ENCODE data around the gene MROH2A. TPM values are rescaled to one million over a fixed set of nuclear protein-coding genes. Genes with fewer than 3 reads are reported as not detected.

MROH2A gene
- total RNA-seq, 3 donors from 2014 or later (not counting 1 experiment from before 2014, with no cell fraction given) = not detected

DNA sequence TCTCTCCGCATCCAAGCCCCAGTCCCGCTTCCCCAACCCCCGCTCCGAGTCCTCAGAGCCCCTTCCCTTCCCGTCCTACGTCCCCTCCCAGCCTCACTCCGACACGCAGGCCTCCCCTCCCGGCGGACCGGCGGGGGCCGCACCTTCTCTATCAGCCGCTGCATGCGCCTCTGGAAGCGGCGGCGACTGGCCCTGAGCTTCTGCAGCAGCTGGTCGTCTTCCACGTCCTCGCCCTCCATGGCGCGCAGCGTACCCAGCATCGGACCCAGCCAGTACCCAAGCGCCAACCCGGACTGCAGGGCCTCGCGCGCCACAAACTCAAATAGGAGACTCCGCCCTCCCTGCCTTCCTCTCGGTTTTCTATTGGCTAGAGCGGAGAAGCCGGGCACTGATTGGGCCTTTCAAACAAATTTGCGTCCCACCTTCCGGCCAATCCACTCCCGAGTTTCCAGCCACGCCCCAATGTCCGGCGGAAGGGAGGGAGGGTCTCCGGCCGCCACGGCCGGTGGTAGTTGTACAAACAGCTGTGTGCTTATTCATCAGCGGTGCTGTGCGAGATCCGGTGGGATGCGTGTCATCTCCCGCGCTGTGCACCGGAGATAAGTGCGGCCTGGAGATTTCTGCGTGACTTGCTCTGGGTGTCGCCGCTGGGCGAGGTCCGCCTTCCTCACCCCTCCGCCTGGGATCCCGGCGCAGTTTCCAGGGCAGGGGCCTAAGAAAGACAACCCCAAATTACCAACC, 76.3 kb downstream of the MROH2A start, which contains the start of gene HJURP:
HJURP (minus strand) TSS at position 295 of the 741 bp plus-strand sequence; CDS start at position 260, 35 bp downstream.
- TF ChIP-seq, protein P1, sequence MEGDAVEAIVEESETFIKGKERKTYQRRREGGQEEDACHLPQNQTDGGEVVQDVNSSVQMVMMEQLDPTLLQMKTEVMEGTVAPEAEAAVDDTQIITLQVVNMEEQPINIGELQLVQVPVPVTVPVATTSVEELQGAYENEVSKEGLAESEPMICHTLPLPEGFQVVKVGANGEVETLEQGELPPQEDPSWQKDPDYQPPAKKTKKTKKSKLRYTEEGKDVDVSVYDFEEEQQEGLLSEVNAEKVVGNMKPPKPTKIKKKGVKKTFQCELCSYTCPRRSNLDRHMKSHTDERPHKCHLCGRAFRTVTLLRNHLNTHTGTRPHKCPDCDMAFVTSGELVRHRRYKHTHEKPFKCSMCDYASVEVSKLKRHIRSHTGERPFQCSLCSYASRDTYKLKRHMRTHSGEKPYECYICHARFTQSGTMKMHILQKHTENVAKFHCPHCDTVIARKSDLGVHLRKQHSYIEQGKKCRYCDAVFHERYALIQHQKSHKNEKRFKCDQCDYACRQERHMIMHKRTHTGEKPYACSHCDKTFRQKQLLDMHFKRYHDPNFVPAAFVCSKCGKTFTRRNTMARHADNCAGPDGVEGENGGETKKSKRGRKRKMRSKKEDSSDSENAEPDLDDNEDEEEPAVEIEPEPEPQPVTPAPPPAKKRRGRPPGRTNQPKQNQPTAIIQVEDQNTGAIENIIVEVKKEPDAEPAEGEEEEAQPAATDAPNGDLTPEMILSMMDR (IDR thresholded peaks at IDR 0.05) = no peak
- no peaks in the 10 kb centered on the region for H3K36me3 ChIP-seq (ENCODE audit: control insufficient read depth, insufficient read depth, low read length)
- no peaks in the 10 kb centered on the region for H3K9me3 ChIP-seq (ENCODE audit: control insufficient read depth, insufficient read depth, low read length)
- H3K36me3 Mint-ChIP-seq = no peaks in the 10 kb centered on the region
- H3K4me1 Mint-ChIP-seq = peaks cover 20 to 26% of the 10 kb centered on the region in 2 donors
- DNase-seq (peak; percentile 90 to 93), ATAC-seq (peak; percentile 95 to 97 (median 95))
- no peaks in the 10 kb centered on the region for H3K27me3 Mint-ChIP-seq (ENCODE audit: low read depth in 2 of 2)
- under 1% methylated on average over 60 of the region's 60 CpGs for WGBS (ENCODE audit: insufficient coverage)
- no peaks in the 10 kb centered on the region for H3K9me3 Mint-ChIP-seq
- H3K4me1 ChIP-seq (ENCODE audit: control insufficient read depth, insufficient read depth, low read length) = peaks cover 19% of the 10 kb centered on the region
- H3K4me3 ChIP-seq (ENCODE audit: low read length) = peak within 1 kb of the TSS; percentile 82
- H3K4me3 Mint-ChIP-seq = peak within 1 kb of the TSS; percentile 93
- H3K27ac ChIP-seq (ENCODE audit: low read length) = no peak within 1 kb of the TSS
- intact Hi-C loops (cut with micrococcal nuclease) = no loop called here
- H3K27me3 ChIP-seq (ENCODE audit: control insufficient read depth, insufficient read depth, low read length) = no peaks in the 10 kb centered on the region
- peak within 1 kb of the TSS; percentile 83 to 90 for H3K27ac Mint-ChIP-seq

DNA sequence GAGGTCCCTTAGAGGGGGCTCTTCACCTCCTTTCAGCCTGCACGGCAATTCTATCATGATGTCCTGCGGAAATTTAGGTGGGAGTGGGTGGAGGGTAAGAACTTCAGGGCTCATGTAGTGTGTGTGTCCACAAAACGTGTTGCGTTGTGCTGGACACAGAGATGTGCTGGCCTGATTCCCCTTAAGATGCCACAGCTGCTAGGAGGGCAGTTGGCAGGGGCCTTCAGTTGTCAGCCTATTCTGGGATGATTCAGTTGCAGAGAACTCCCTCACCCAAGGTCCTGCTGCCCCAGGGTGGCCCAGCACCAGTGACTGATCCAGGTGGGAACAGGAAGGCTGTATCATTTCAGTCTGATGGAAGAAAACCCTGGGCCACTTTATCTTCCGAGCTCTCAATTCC, 77.2 kb downstream of the MROH2A start:
- no peaks in the 10 kb centered on the region for H3K9me3 ChIP-seq (ENCODE audit: control insufficient read depth, insufficient read depth, low read length)
- no peaks in the 10 kb centered on the region for H3K36me3 Mint-ChIP-seq
- H3K9me3 Mint-ChIP-seq = no peaks in the 10 kb centered on the region
- H3K27me3 ChIP-seq (ENCODE audit: control insufficient read depth, insufficient read depth, low read length) = no peaks in the 10 kb centered on the region
- peak overlapping the region in 1 of 2 donors; percentile 13 for H3K27ac Mint-ChIP-seq
- H3K27me3 Mint-ChIP-seq (ENCODE audit: low read depth in 2 of 2) = no peaks in the 10 kb centered on the region
- intact Hi-C loops (cut with micrococcal nuclease) = loop anchor here (5.0 kb wide), 1 partner anchor 647 kb away; no protein-coding TSS in a partner anchor
- DNase-seq (no peak), ATAC-seq (no peak)
- peaks cover 20 to 26% of the 10 kb centered on the region in 2 donors for H3K4me1 Mint-ChIP-seq
- H3K4me1 ChIP-seq (ENCODE audit: control insufficient read depth, insufficient read depth, low read length) = peaks cover 19% of the 10 kb centered on the region
- H3K27ac ChIP-seq (ENCODE audit: low read length) = no peak overlapping the region
- H3K4me3 ChIP-seq (ENCODE audit: low read length) = no peak overlapping the region
- no peaks in the 10 kb centered on the region for H3K36me3 ChIP-seq (ENCODE audit: control insufficient read depth, insufficient read depth, low read length)
- peak overlapping the region; percentile 93 for H3K4me3 Mint-ChIP-seq
- TF ChIP-seq, protein P1 (IDR thresholded peaks at IDR 0.05) = no peak
- 96% methylated on average over 5 of the region's 5 CpGs for WGBS (ENCODE audit: insufficient coverage)

DNA sequence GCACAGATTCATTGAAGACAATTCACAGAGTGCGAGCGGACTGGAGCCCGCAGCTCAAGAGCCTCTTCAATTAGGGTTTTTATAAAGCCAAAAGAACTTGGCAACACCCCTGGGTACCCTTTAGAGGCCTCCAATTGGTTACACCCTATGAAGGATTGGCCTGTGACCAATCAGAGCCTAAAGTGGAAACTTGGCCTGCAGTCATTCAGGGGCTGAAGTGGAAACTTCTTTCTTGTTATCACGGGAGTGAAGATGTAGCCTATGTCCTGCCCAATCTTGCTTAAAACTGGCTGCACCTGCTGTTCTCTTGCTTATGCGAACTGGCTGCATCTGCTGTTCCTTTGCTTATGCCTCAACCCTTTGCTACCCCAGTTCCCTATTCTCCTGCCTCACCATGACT, 78.1 kb downstream of the MROH2A start:
- Histone ChIP-seq H3K4me3 (ENCODE audit: low read length) (no peak overlapping the region), H3K27me3 (ENCODE audit: control insufficient read depth, insufficient read depth, low read length) (no peaks in the 10 kb centered on the region), H3K4me1 (ENCODE audit: control insufficient read depth, insufficient read depth, low read length) (peaks cover 19% of the 10 kb centered on the region), H3K36me3 (ENCODE audit: control insufficient read depth, insufficient read depth, low read length) (no peaks in the 10 kb centered on the region), H3K27ac (ENCODE audit: low read length) (no peak overlapping the region), H3K9me3 (ENCODE audit: control insufficient read depth, insufficient read depth, low read length) (no peaks in the 10 kb centered on the region)
- Mint-ChIP-seq H3K4me3 (peak overlapping the region; percentile 41), H3K27ac (peak overlapping the region in 1 of 2 donors; percentile 13), H3K9me3 (no peaks in the 10 kb centered on the region), H3K36me3 (no peaks in the 10 kb centered on the region), H3K27me3 (ENCODE audit: low read depth in 2 of 2) (no peaks in the 10 kb centered on the region), H3K4me1 (peaks cover 20 to 26% of the 10 kb centered on the region in 2 donors)
- DNase-seq = no peak
- TF ChIP-seq, protein P1 (IDR thresholded peaks at IDR 0.05) = no peak
- intact Hi-C loops (cut with micrococcal nuclease) = loop anchor here (5.0 kb wide), 1 partner anchor 646 kb away; no protein-coding TSS in a partner anchor
- no peak for ATAC-seq
- 95% methylated on average over 5 of the region's 5 CpGs for WGBS (ENCODE audit: insufficient coverage)
